ENCODE data around the gene PPIC. TPM values are rescaled to one million over a fixed set of nuclear protein-coding genes. Genes with fewer than 3 reads are reported as not detected.
"Not testable (repeated sequence)": the region's sequence is repeated elsewhere in the genome, so short reads cannot be mapped to it uniquely, and the experiment has no call there.

Gene PPIC
- total and polyA plus RNA-seq, 9 donors: 20.6 to 37.8 (median 24.3) TPM

- Histone ChIP-seq H3K9me3 (replicated peaks; ENCODE audit: control insufficient read depth, low read depth, low read length) (no peaks in the 10 kb centered on the region), H3K27ac (ENCODE audit: low read length) (no peak overlapping the region), H3K27me3 (ENCODE audit: control insufficient read depth, insufficient read depth, low read length) (no peaks in the 10 kb centered on the region), H3K4me1 (ENCODE audit: control insufficient read depth, insufficient read depth, low read length) (no peaks in the 10 kb centered on the region), H3K36me3 (ENCODE audit: control insufficient read depth, insufficient read depth, low read length) (no peaks in the 10 kb centered on the region), H3K4me3 (ENCODE audit: low read length) (no peak overlapping the region)
- no peak for DNase-seq
- WGBS (ENCODE audit: insufficient coverage): 88% methylated on average over 2 of the region's 2 CpGs
Measured at GRCh38 chr5:122985954-122986721, 50.4 kb downstream of the PPIC start.

GRCh38 chr5:122985006-122985700 is 51.4 kb downstream of the PPIC start:
- Histone ChIP-seq H3K4me3 (ENCODE audit: low read length) (no peak overlapping the region), H3K9me3 (replicated peaks; ENCODE audit: control insufficient read depth, low read depth, low read length) (no peaks in the 10 kb centered on the region), H3K27ac (ENCODE audit: low read length) (no peak overlapping the region), H3K4me1 (ENCODE audit: control insufficient read depth, insufficient read depth, low read length) (no peaks in the 10 kb centered on the region), H3K27me3 (ENCODE audit: control insufficient read depth, insufficient read depth, low read length) (no peaks in the 10 kb centered on the region), H3K36me3 (ENCODE audit: control insufficient read depth, insufficient read depth, low read length) (no peaks in the 10 kb centered on the region)
- DNase-seq: no peak
- WGBS (ENCODE audit: insufficient coverage): no CpG with 5 or more reads among the region's 4 CpGs

GRCh38 chr5:122984425-122984824 is 52.1 kb downstream of the PPIC start:
- no CpG with 5 or more reads among the region's 3 CpGs for WGBS (ENCODE audit: insufficient coverage)
- DNase-seq: no peak
- H3K4me1 ChIP-seq (ENCODE audit: control insufficient read depth, insufficient read depth, low read length): no peaks in the 10 kb centered on the region
- H3K27me3 ChIP-seq (ENCODE audit: control insufficient read depth, insufficient read depth, low read length): no peaks in the 10 kb centered on the region
- no peaks in the 10 kb centered on the region for H3K36me3 ChIP-seq (ENCODE audit: control insufficient read depth, insufficient read depth, low read length)
- no peak overlapping the region for H3K4me3 ChIP-seq (ENCODE audit: low read length)
- no peaks in the 10 kb centered on the region for H3K9me3 ChIP-seq (replicated peaks; ENCODE audit: control insufficient read depth, low read depth, low read length)
- H3K27ac ChIP-seq (ENCODE audit: low read length): no peak overlapping the region

- no CpG with 5 or more reads among the region's 1 CpG for WGBS (ENCODE audit: insufficient coverage)
- no peaks in the 10 kb centered on the region for H3K27me3 ChIP-seq (ENCODE audit: control insufficient read depth, insufficient read depth, low read length)
- no peak overlapping the region for H3K27ac ChIP-seq (ENCODE audit: low read length)
- no peaks in the 10 kb centered on the region for H3K4me1 ChIP-seq (ENCODE audit: control insufficient read depth, insufficient read depth, low read length)
- H3K4me3 ChIP-seq (ENCODE audit: low read length): no peak overlapping the region
- no peaks in the 10 kb centered on the region for H3K9me3 ChIP-seq (replicated peaks; ENCODE audit: control insufficient read depth, low read depth, low read length)
- no peak for DNase-seq
- no peaks in the 10 kb centered on the region for H3K36me3 ChIP-seq (ENCODE audit: control insufficient read depth, insufficient read depth, low read length)
Measured at GRCh38 chr5:122982376-122982775, 54.1 kb downstream of the PPIC start.

- DNase-seq: no peak
- Histone ChIP-seq H3K27ac (ENCODE audit: low read length) (no peak overlapping the region), H3K9me3 (replicated peaks; ENCODE audit: control insufficient read depth, low read depth, low read length) (no peaks in the 10 kb centered on the region), H3K4me1 (ENCODE audit: control insufficient read depth, insufficient read depth, low read length) (no peaks in the 10 kb centered on the region), H3K36me3 (ENCODE audit: control insufficient read depth, insufficient read depth, low read length) (no peaks in the 10 kb centered on the region), H3K4me3 (ENCODE audit: low read length) (no peak overlapping the region), H3K27me3 (ENCODE audit: control insufficient read depth, insufficient read depth, low read length) (no peaks in the 10 kb centered on the region)
- no CpG with 5 or more reads among the region's 2 CpGs for WGBS (ENCODE audit: insufficient coverage)
Measured at GRCh38 chr5:122981846-122982245, 54.7 kb downstream of the PPIC start.

- Histone ChIP-seq H3K27ac (ENCODE audit: low read length) (no peak overlapping the region), H3K9me3 (replicated peaks; ENCODE audit: control insufficient read depth, low read depth, low read length) (no peaks in the 10 kb centered on the region), H3K4me1 (ENCODE audit: control insufficient read depth, insufficient read depth, low read length) (no peaks in the 10 kb centered on the region), H3K36me3 (ENCODE audit: control insufficient read depth, insufficient read depth, low read length) (no peaks in the 10 kb centered on the region), H3K27me3 (ENCODE audit: control insufficient read depth, insufficient read depth, low read length) (no peaks in the 10 kb centered on the region), H3K4me3 (ENCODE audit: low read length) (no peak overlapping the region)
- no CpG with 5 or more reads among the region's 5 CpGs for WGBS (ENCODE audit: insufficient coverage)
- no peak for DNase-seq
Measured at GRCh38 chr5:122978644-122979297, 57.8 kb downstream of the PPIC start.

GRCh38 chr5:122978068-122978467 is 58.5 kb downstream of the PPIC start:
- DNase-seq: no peak
- Histone ChIP-seq H3K27me3 (ENCODE audit: control insufficient read depth, insufficient read depth, low read length) (no peaks in the 10 kb centered on the region), H3K4me1 (ENCODE audit: control insufficient read depth, insufficient read depth, low read length) (no peaks in the 10 kb centered on the region), H3K36me3 (ENCODE audit: control insufficient read depth, insufficient read depth, low read length) (no peaks in the 10 kb centered on the region), H3K27ac (ENCODE audit: low read length) (no peak overlapping the region), H3K4me3 (ENCODE audit: low read length) (no peak overlapping the region), H3K9me3 (replicated peaks; ENCODE audit: control insufficient read depth, low read depth, low read length) (no peaks in the 10 kb centered on the region)
- whole genome bisulfite sequencing (ENCODE audit: insufficient coverage): no CpG with 5 or more reads among the region's 2 CpGs

GRCh38 chr5:122977319-122977718 is 59.2 kb downstream of the PPIC start:
- Histone ChIP-seq H3K36me3 (ENCODE audit: control insufficient read depth, insufficient read depth, low read length) (no peaks in the 10 kb centered on the region), H3K27ac (ENCODE audit: low read length) (no peak overlapping the region), H3K9me3 (replicated peaks; ENCODE audit: control insufficient read depth, low read depth, low read length) (no peaks in the 10 kb centered on the region), H3K4me3 (ENCODE audit: low read length) (no peak overlapping the region), H3K27me3 (ENCODE audit: control insufficient read depth, insufficient read depth, low read length) (no peaks in the 10 kb centered on the region), H3K4me1 (ENCODE audit: control insufficient read depth, insufficient read depth, low read length) (no peaks in the 10 kb centered on the region)
- WGBS (ENCODE audit: insufficient coverage): no CpG with 5 or more reads among the region's 2 CpGs
- DNase-seq: no peak

GRCh38 chr5:122974251-122974650 is 62.3 kb downstream of the PPIC start:
- not testable (repeated sequence) for H3K36me3 ChIP-seq (ENCODE audit: control insufficient read depth, insufficient read depth, low read length); H3K4me1 ChIP-seq (ENCODE audit: control insufficient read depth, insufficient read depth, low read length); DNase-seq; H3K27me3 ChIP-seq (ENCODE audit: control insufficient read depth, insufficient read depth, low read length); H3K4me3 ChIP-seq (ENCODE audit: low read length); H3K27ac ChIP-seq (ENCODE audit: low read length); H3K9me3 ChIP-seq (replicated peaks; ENCODE audit: control insufficient read depth, low read depth, low read length)
- 95% methylated on average over 2 of the region's 3 CpGs for WGBS (ENCODE audit: insufficient coverage)

GRCh38 chr5:122973759-122974158 is 62.8 kb downstream of the PPIC start:
- H3K27ac ChIP-seq (ENCODE audit: low read length); H3K9me3 ChIP-seq (replicated peaks; ENCODE audit: control insufficient read depth, low read depth, low read length); H3K4me3 ChIP-seq (ENCODE audit: low read length); H3K27me3 ChIP-seq (ENCODE audit: control insufficient read depth, insufficient read depth, low read length); H3K4me1 ChIP-seq (ENCODE audit: control insufficient read depth, insufficient read depth, low read length); H3K36me3 ChIP-seq (ENCODE audit: control insufficient read depth, insufficient read depth, low read length); DNase-seq: not testable (repeated sequence)
- 80% methylated on average over 1 of the region's 1 CpG for WGBS (ENCODE audit: insufficient coverage)

Measured in muscle of leg (tissue), 11 donors.